ENCODE measurements around the gene POU5F1.

POU5F1 gene

DNA sequence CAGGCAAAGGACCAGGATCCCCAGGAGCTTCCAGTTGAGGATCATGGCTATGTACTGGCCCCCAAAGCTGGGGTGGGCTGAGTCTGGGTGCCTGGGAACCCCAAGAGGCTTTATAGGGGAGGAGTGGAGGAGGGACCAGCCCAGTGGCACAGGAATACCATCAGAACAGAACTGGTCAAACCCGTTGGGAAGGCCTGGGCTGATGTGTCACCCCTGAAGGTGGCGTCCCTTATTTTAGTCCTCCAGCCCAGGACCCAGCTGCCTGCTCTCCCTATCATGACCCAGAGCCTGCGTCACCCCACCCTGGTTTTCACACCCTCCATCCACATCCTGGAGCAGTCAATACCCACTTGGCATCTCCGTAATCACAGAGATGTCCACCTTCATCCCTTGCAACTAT is 31.5 kb downstream of the POU5F1 start, which contains the start of gene PSORS1C2:
PSORS1C2 (minus strand) TSS at position 85 of the 400 bp plus-strand sequence; CDS start at position 45, 40 bp downstream.
- no peak for DNase-seq

DNA sequence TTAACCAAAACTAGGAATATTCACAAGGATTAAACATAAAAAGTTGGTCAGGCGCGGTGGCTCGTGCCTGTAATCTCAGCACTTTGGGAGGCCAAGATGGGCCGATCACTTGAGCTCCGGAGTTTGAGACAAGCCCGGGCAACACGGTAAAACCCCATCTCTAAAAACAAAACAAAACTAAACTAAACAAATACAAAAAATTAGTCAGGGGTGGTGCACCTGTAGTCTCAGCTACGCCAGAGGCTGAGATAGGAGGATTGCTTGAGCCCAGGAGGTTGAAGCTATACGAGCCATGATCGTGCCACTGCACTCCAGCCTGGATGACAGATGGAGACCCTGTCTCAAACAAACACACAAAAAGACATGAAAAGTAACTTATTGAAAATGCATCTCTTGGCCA is 34.8 kb downstream of the POU5F1 start:
- no peak for DNase-seq

DNA sequence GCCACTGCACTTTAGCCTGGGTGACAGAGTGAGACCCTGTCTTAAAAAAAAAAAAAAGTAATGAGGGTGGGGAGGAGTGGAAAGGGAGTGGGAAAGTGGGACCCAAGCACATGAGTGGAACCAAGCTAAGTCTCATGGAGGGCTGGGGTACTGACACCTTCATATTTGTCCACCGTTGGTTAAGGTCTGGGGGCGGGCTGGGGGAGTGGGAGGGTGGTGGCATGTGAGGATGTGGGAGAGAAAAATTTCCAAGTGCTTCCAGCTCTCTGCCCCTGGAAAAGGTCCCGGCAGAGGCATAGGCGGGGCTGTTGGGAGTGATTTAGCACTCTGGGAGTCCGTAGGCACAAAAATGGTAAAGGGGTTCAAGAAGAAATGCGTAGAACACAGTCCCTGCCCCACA is 37.7 kb downstream of the POU5F1 start:
- DNase-seq = no peak

DNA sequence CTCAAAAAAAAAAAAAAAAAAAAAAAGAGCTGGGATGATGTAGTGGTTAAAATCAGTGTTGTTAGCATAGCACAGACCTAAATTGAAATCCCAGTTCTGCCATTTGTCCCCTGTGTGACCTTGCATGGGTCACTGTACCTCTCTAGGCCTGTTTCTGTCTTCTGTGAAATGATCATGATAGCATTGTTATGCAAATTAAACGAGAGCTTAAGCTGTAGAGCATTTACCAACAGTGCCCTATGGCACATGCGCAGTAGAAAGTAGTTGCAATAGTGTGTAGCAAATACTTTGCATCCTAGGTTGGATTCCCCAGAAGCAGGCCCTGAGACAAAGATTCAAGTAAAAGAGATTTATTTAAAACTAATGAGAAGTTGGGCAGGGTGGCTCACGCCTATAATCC is 38.9 kb downstream of the POU5F1 start:
- DNase-seq = no peak

DNA sequence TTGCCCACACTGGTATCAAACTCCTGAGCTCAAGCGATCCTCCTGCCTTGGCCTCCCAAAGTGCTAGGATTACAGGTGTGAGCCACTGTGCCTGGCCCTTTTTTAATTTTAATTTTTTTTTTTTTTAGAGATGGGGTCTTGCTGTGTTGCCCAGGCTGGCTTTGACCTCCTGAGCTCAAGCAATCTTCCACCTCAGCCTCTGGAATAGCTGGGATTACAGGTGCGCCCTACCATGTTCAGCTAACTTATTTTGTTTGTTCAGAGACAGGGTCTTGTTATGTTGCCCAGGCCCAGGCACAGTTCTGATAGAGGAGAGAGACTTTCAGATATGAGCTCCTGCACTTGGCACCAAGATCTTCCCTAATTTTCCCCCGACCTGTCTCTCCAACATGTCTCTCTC is 39.7 kb downstream of the POU5F1 start:
- DNase-seq = no peak

DNA sequence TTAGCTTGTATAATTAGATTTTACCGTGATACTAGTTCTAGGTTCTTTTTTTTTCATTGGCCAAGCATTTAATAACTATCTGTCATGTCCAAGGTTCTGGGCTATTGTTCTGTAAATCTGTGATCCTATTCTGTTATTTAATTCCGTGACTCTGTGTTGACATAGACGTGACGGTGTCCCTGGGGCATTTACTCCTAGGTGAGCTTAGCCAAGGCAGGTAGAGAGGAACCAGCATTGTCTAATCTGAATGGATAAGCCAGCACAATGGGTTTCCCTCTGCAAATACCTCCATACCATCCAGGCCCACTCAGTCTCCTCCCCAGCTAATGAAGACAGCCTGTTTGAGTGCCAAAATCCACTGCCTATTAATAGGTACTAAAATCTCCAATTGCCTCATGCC is 41.4 kb downstream of the POU5F1 start:
- peak; percentile 52 for DNase-seq

DNA sequence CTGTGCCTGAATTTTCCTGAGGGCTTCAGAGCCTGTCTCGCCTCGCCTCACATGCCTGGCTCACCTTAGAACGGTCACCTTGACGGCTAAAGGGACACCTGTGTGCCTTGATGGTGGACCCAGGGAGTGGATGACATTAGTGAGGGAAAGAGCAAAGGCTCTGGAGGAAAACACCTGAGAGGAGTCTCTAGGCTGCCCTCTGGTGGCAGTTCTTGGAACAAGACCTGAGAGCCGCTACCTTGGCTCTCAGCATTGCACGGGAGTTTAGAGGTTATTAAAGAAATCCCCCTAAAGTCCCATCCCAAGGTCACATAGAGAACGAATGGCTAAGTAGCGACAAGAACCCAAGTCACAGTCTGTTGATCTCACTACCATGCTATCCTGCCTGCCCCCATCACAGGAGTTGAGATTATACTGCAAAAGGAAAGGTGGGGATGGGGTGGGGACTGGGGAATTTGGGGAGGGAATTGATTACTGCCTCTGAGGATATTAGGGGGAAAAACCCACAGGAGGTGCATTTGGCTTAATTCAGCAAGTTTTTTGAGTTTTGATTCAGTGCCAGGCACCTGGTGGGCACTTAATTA is 42.3 kb downstream of the POU5F1 start:
- peak; percentile 59 for DNase-seq

DNA sequence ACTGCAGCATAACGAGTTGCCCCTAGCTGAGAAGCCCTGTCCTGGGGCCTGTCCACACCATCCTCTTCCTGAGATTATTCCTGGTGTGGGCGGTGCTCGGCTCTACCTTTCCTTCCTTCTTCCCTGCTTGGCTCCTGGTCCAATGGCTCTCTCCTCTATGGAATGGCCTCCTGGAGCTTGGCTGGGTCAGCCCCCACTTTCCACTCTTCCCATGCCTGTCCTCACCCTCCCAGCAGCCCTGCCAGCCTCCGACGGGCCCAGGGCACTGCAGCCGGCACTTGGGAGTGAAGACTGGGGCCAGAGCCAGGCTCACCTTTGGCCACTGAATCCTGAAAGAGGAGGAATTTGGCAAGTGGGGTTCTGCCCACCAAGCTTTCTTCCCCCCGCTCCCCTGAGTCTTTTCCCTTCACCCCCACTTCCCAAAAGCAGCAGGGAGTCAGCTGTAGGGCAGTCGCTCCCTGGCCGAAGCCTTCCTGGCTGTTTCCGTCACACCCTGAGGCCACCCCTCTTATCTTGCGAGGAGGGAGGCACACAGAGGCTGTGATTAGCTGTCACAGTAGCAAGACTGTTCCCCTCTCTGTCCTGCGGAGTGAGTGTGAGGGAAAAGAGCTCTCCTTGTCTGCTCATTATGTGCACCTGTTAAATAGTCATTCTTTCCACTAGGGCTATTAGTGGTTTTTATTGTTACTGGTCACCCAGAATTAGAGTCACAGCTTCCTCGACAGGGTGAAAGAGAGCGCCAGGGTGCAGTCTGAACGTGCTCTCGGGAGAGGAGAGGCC is 43.9 kb downstream of the POU5F1 start:
- DNase-seq = peak; percentile 28

DNA sequence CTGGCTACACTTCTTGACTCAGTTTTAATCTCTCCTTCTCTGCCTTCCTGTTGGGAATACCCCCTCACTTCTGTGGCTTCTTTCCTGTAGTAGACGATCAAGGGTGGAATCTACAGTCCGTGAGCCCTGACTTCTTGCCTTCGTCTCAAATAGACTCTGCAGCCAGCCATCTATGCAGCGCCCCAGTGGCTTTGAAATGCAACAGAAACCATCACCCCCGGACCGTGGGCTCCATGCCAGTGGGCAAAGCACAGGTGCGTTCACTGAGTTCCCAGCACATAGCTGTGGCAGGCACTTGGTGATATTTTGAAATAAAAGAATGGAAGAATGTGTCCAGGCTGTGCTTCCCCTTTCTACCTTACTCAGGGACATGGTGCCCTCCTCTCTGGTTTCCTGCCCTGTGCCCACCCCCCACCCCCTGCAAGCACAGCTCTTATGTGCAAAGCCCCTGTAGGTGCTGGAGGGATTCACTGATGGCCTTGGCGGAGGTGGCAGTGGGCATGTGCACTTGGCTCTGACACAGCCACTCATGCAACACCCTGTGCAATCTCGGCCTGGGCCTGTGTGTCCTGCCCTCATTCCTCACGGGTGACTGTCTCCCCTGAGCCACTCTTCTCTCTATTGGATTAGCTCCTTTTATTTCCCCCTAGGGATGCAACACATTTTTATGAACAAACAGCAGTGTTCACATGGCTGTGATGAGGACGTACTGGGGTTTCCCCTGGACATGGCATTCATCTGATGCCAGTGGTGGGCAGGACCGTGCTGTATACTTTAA is 44.7 kb downstream of the POU5F1 start:
- no peak for DNase-seq

DNA sequence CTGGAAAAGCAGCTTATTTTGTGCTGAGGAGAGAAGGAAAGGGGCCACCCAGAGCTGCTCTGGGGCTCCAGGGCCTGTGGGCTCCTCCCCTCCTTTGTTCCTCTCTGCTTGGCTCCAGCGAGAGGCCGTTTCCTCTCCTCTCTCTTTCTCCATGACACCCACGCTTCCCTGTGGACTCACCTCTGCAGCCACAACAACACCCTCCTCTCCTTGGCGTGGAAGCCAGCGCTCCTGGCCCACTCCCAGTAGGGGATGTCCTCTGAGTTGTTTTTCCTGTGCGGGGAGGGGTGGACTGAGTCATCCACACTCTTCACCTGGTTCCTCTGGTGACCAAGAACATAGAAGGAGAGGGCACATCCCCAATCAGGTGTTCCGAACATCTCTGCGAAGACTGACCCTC is 45.3 kb downstream of the POU5F1 start:
- DNase-seq = peak; percentile 7

DNA sequence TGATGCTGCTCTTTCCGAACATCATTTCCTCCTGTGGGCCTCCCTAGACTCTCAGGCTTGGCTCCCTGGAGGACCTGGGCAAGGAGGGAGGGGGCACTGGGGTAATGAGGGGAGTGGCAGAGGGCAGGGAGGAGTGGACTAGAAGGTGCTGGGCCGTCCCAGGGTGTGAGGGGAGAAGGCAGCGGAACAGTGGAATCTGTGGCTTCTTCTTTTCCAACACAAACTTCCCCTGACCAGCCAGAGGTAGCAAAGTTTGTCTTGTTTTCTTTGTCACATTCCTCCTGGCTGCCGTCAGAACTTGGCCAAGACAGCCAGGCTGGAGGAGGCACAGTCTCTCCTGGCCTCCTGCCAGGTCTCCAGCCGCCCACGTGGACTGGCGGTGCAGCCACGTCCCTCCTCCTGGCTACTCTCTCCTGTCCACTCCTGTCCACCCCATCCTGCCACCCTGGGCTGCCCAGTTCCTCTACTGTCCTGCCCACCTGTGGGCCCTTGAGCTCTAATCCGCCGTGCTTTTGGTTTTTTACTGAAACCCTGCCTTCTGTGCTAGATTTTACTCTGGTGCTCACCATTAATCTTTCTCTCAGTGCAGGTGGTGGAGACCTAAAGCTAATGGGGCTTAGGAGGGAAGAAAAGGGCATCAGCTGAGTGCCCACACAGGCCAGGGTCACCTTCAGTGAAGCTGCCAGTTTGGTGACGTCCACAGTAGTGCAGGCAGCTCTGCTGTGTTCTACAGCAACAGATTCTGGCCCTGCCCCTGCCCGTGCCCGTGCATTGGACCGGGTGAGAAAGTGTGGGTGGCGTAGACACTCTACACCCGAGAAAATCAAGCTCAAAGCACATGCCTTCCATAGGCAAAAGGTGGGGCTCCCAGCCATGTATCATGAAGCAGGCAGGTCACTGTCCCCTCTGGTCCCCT is 47.4 kb downstream of the POU5F1 start:
- DNase-seq = no peak

DNA sequence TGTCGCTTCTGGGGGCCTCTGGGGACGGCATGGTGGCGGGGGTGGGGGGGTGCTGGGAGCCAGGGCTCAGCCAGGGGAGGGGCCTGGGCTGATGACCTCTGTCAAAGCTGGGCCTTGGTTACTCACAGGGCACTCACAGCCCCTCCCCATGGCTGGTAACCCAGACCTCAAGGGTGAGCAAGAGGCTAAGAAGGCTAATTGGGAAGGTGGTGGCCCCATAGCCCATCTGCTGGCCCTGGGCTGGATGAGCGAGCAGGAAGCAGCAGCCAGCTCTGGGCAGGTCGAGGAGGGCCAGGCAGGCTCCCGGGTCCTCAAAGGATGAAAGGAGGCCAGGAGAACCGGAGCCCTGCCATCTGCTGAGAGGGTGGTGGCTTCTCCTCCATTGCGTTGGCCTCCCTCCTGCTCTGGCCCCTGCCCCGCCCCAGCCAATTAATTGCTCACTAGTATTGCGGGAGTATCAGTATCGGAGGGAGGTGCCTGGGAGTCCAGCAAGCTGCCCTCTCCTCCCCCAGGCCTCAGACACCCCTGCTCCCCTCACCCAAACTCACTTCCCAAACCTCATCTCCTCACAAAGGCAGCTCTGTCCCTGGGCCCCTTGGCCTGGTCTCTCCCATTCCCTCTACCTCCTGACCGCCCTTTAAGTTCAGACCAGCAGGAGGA is 49.2 kb downstream of the POU5F1 start:
- DNase-seq = no peak

DNA sequence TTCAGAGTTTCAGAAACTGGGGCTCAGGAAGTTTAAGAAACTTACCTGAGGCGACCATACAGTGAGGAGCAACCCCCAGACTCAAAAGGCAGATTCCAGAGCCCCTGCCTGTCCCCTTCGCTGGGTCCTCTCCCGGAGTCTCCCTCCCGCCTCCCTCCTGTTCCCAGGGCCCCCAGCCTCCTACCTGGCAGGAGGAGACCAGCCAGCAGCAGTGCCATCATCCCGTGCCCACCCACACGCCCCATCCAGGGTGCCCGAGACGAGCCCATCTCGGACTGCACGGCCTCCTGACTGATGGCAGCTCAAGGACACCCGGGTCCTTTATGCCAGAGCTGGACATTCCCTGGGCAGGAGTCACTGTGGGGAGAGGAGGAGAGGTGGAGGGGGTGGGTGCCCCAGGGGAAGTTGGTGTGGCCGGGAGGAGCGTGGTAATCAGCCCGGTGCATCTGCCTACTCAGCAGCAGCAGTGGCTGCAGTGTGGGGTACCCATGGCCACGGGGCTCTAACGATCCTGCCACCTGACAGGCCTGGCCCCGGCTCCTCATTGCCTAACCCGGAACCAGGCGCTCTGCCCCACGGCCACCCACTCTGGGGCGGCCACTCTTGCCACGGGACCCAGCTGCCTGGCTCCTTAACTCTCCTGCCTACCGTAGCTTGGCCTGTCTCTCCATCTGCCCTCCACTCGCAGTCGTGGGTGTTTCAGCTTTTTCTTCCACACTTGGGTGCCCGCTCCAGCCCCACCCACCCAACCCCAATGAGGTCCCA is 50.1 kb downstream of the POU5F1 start, which contains the start of gene CDSN:
CDSN (minus strand) TSS at position 296 of the 765 bp plus-strand sequence; CDS start at position 269, 27 bp downstream.
- DNase-seq = no peak

DNA sequence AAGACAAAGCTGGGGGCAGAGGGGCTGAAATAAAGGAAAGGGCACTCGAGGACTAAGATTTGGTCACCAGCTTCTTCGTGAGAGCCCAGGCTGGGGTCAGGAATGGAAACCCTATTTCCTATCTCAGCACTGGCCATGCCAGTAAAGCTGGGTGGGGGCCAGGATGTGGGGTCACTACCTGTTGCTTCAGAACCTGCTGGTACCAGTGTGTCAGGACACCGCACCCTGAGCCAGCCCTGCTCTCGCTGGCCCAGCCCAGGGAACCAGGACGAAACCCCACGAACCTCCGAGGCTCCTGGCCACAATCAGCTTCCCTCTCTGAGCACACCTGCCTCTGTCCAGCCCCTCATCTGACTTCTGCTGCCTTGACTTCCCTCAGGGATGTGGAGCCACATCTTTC is 52.3 kb downstream of the POU5F1 start:
- DNase-seq = no peak

DNA sequence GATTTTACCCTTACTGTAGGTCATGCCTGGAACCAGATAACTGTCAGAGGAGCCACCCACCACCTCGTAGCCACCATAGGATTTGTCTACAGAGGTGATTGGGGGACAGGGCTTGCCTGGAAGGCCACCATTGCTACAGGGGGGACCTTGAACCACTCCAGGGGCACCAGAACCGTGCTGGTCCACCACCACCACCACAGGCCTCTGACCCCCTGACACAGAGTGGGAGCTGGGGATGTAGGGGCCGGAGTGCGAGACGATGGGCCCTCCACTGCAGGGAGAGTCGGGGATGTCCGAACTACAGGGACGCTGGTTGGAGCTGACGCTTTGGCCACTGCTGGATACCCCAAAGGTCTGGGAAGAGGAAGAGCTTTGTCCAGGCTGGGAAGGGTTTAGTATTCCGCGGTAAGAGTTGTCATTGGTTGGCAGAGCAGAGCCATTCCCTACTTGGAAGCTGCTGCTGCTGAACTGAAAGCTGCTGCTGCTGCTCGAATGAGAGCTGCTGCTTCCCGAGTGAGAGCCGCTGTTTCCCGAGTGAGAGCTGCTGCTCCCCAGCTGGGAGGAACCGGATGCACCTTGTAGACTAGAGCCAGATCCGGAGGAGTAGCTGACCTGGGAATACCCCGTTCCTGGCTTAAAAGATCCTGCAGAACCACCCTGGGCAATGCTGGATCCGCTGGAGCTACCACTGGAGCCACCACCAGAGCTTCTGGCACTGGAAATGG is 53.7 kb downstream of the POU5F1 start:
- no peak for DNase-seq

DNA sequence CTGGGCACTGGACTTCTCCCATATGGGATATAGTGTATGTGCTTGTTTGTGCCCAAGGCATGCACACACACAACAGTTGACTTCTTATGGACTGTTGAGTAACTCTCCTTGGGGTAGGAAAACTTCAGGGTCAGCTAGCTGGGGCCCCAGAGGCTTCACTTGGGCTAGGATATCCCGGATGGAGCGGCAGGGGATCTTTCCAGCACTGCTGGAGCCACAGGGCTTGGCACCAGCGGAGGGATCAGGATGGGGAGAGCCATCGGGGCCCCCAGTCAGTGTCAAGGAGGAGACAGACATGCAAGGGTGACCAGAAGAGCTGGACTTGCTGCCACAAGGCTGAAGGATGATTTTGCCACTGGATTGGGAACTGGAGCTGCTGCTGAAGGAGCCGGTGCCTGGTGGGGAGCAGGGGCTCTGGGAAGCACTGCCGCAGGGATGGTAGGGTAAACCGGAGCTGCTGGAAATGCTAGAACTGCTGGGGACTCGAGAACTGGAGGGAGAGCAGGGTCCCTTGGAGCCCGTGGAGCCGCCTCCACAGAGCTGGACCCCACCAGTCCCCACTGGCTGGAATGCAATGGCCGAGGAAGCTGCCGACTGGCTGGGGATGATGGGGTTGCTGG is 54.4 kb downstream of the POU5F1 start:
- DNase-seq = no peak

DNA sequence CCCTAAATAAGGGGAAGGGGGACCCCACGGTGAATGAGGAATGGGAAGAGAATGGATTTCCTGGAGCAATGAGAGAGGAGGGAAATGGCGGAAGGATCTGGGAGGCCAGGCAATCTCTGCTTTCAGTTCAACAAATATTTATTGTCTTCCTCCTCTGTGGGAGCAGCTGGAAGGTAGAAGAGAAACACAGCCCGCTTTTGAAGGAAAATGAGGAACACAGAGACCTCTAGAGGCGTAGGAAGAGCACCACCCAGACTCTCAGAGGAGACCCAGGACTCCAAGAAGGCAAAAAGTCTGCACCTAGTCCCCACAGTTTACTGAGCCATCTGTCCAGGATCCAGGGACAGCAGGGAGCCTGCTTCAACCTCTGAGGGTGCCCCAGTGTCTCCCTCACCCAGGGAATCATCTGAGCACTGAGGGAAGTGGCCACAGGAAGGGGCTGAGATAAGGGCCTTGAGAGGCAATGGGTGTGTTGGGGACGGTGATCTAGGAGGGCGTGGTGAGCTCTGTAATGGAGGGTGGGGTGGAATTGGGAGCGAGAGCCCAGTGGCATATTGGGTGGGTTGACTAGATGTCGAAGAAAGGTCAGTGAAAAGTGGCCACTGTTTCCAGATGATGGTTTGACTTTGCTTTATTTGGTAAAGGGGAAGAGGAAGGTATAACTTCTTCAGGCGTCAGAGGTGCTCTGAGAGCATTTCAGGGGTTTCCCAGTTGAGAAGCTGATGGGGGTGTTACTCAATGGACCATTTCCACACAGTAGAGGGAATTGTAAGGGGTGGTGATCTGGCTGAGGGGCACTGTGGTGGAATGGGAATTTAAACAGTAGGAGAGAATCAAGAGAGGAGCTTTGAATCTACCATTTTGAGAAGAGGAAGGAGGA is 55.3 kb downstream of the POU5F1 start:
- DNase-seq = no peak

DNA sequence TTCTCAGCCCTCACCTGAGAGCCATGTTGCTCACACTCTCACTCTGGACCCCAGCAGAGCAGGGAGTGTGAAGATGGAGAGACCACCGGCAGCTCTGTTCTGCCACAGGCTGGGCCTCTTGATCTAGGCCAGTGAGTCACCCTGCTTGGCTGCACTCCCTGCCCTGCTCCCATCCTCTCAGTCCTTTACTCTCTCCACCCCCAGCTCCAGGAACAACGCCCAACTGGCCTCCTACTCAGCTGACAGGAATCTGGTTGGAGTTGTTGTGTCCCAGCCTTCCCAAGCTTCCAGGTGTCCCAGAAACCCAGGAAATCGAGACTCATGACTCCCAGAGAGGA is 56.0 kb downstream of the POU5F1 start, which contains the start of gene PSORS1C1:
PSORS1C1 (plus strand) TSS at position 260 of the 338 bp plus-strand sequence. CDS start 14,833 bp downstream, outside the sequence.
- DNase-seq = no peak

Measured in NCI-H146 (cell line).